ENCODE data around the gene PRAMEF1. TPM values are rescaled to one million over a fixed set of nuclear protein-coding genes. Genes with fewer than 3 reads are reported as not detected.

PRAMEF1 gene
- total and polyA plus RNA-seq, 2 of the 8 experiments (the other 6 are each of a cell fraction or from before 2014, with no cell fraction given): not detected

GRCh38 chr1:12799730-12800129 lies 8.5 kb downstream of the PRAMEF1 start:
- no peaks in the 10 kb centered on the region for H4K20me1 ChIP-seq (replicated peaks in 1 of 2; ENCODE audit: control insufficient read depth in 1 of 2, insufficient read depth in 2 of 2, low read length in 2 of 2)
- no peak overlapping the region for H2AK5ac ChIP-seq (ENCODE audit: low read depth, low read length)
- no peak overlapping the region for H4K91ac ChIP-seq (replicated peaks; ENCODE audit: insufficient read length, low read length)
- no peak overlapping the region for H2AFZ ChIP-seq (ENCODE audit: low read length)
- no peaks in the 10 kb centered on the region for H3K27me3 ChIP-seq (replicated peaks in 1 of 4; ENCODE audit: control insufficient read depth in 3 of 4, extremely low read depth in 1 of 4, insufficient read depth in 3 of 4, low read length in 3 of 4)
- no peak overlapping the region for H3K18ac ChIP-seq (ENCODE audit: extremely low read depth, low read length)
- TF ChIP-seq CHD1 (IDR thresholded peaks at IDR 0.05; ENCODE audit: low read depth, low read length) (no peak), BCL11A (IDR thresholded peaks at IDR 0.05; ENCODE audit: low read depth in 2 of 2, low read length in 2 of 2) (no peak), ZNF274 (IDR thresholded peaks at IDR 0.05; ENCODE audit: borderline replicate concordance, extremely low read depth, low read length) (no peak), SP1 (IDR thresholded peaks at IDR 0.05; ENCODE audit: low read depth, low read length) (no peak), TAF7 (optimal IDR thresholded peaks at IDR 0.05; ENCODE audit: borderline replicate concordance, low read depth, low read length) (no peak), EP300 (IDR thresholded peaks at IDR 0.05; ENCODE audit: borderline replicate concordance in 1 of 2, low read depth in 2 of 2, low read length in 2 of 2) (no peak), MAFK (IDR thresholded peaks at IDR 0.05; ENCODE audit: low read depth, low read length) (no peak), EGR1 (IDR thresholded peaks at IDR 0.05; ENCODE audit: borderline replicate concordance, low read depth, low read length) (no peak), TBP (IDR thresholded peaks at IDR 0.05; ENCODE audit: low read depth, low read length) (no peak), EZH2 (IDR thresholded peaks at IDR 0.05; ENCODE audit: low read depth, low read length, severe bottlenecking) (no peak), BACH1 (IDR thresholded peaks at IDR 0.05; ENCODE audit: low read length) (no peak)
- TF ChIP-seq, protein P1, sequence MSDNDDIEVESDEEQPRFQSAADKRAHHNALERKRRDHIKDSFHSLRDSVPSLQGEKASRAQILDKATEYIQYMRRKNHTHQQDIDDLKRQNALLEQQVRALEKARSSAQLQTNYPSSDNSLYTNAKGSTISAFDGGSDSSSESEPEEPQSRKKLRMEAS (IDR thresholded peaks at IDR 0.05): no peak
- no peaks in the 10 kb centered on the region for H3K79me2 ChIP-seq (ENCODE audit: control insufficient read depth in 1 of 2, insufficient read depth in 2 of 2, low read length in 2 of 2)
- FAIRE-seq (no peak), DNase-seq (ENCODE audit: low read depth in 1 of 2, low spot score in 2 of 2) (no peak)
- no peak overlapping the region for H3K4me2 ChIP-seq (ENCODE audit: insufficient read depth in 1 of 2, low read depth in 2 of 2, low read length in 2 of 2)
- H3K79me1 ChIP-seq (ENCODE audit: low read depth, low read length): no peaks in the 10 kb centered on the region
- no peak overlapping the region for H4K5ac ChIP-seq (ENCODE audit: insufficient read length, low read depth, low read length)
- H4K8ac ChIP-seq (ENCODE audit: extremely low read depth, insufficient read depth, low read length): no peak overlapping the region
- no peak overlapping the region for H3K27ac ChIP-seq (ENCODE audit: low read depth, low read length)
- H3K4me3 ChIP-seq (ENCODE audit: extremely low read depth in 1 of 4, insufficient read depth in 2 of 4, low read depth in 3 of 4, low read length in 4 of 4): no peak overlapping the region
- no peak overlapping the region for H2BK5ac ChIP-seq (ENCODE audit: low read depth, low read length)
- no peak overlapping the region for H2BK12ac ChIP-seq (ENCODE audit: low read depth, low read length)
- CTCF ChIA-PET (ENCODE audit: partially characterized antibody): no interaction called here
- no peak overlapping the region for H2BK15ac ChIP-seq (ENCODE audit: low read length)
- no peaks in the 10 kb centered on the region for H3K4me1 ChIP-seq (replicated peaks in 1 of 4; ENCODE audit: control insufficient read depth in 3 of 4, insufficient read depth in 4 of 4, low read length in 3 of 4)
- no peak overlapping the region for H3K56ac ChIP-seq (replicated peaks; ENCODE audit: insufficient read length, low read depth, low read length)
- peaks cover 22 to 24% of the 10 kb centered on the region in 2 experiments for H3K9me3 ChIP-seq (ENCODE audit: insufficient read depth in 2 of 2, low read depth in 1 of 2, low read length in 1 of 2)
- POLR2A ChIA-PET (ENCODE audit: partially characterized antibody): no interaction called here
- no peak overlapping the region for H2BK120ac ChIP-seq (replicated peaks; ENCODE audit: low read depth, low read length)
- no peak overlapping the region for H2BK20ac ChIP-seq (ENCODE audit: low read length)
- H3K14ac ChIP-seq (ENCODE audit: insufficient read length): no peak overlapping the region
- H3K23me2 ChIP-seq (ENCODE audit: low read depth, low read length): no peaks in the 10 kb centered on the region
- H3K23ac ChIP-seq (ENCODE audit: insufficient read length): no peak overlapping the region
- H3K4ac ChIP-seq (replicated peaks; ENCODE audit: insufficient read length, low read depth, low read length): no peak overlapping the region
- WGBS, 2 experiments (ENCODE audit: extremely low coverage in 1 of 2, insufficient coverage in 1 of 2, insufficient read length in 1 of 2, insufficient replicate concordance in 2 of 2, low coverage in 1 of 2, low lambda C conversion rate in 2 of 2, missing lambda C conversion rate in 1 of 2): 87% methylated on average over 2 of the region's 2 CpGs; no CpG with 5 or more reads in 1 of the 2 experiments
- H3K36me3 ChIP-seq (ENCODE audit: control insufficient read depth in 2 of 4, insufficient read depth in 4 of 4, low read length in 3 of 4): no peaks in the 10 kb centered on the region
- H3K9ac ChIP-seq (replicated peaks in 1 of 4; ENCODE audit: extremely low read depth in 1 of 4, low read depth in 3 of 4, low read length in 3 of 4): no peak overlapping the region
